WTC11 (cell line): ENCODE measurements around the gene PRKN. TPM values are rescaled to one million over a fixed set of nuclear protein-coding genes. Genes with fewer than 3 reads are reported as not detected.

Experiments
- ATAC-seq: fragments of 200-7000 bp; cut with Tn5 transposase; 2 replicates; pipeline ENCODE4 v1.10.0; 2021; ENCODE audit warnings: mild to moderate bottlenecking, moderate library complexity
- CTCF ChIA-PET: fragments of 300-600 bp; sonication (Branson Sonifier 250); formaldehyde crosslinking; loops from one replicate; lab custom pipeline; 2021; ENCODE audit warnings: antibody characterized with exemption; lab: Charles Lee
- POLR2A ChIA-PET: fragments of 350-600 bp; sonication (Branson Sonifier 250); formaldehyde crosslinking; loops from one replicate; lab custom pipeline; 2021; ENCODE audit warnings: antibody characterized with exemption; lab: Charles Lee
- DNase-seq: peaks from one replicate; pipeline ENCODE4 v3.0.0; 2021; ENCODE audit warnings: low spot score
- H3K27ac Mint-ChIP-seq: 2 replicates; pipeline ENCODE4 v1.8.0; 2021; ENCODE audit warnings: mixed read lengths
- H3K27me3 Mint-ChIP-seq: 2 replicates; pipeline ENCODE4 v1.8.0; 2021; ENCODE audit warnings: low read depth, mild to moderate bottlenecking, moderate library complexity, mixed read lengths
- H3K36me3 Mint-ChIP-seq: 2 replicates; pipeline ENCODE4 v1.8.0; 2021; ENCODE audit warnings: mixed read lengths
- H3K4me1 Mint-ChIP-seq: 2 replicates; pipeline ENCODE4 v1.8.0; 2022; ENCODE audit warnings: mixed read lengths
- H3K4me3 Mint-ChIP-seq: 2 replicates; pipeline ENCODE4 v1.8.0; 2021; ENCODE audit warnings: mild to moderate bottlenecking, moderate library complexity, mixed read lengths
- H3K9me3 Mint-ChIP-seq: 2 replicates; pipeline ENCODE4 v1.8.0; 2021; ENCODE audit warnings: mixed read lengths
- AFF4 ChIP-seq: sonication (generic); formaldehyde crosslinking; IDR thresholded peaks from 2 replicates; pipeline ENCODE4 v1.8.1; 2023; ENCODE audit warnings: mild to moderate bottlenecking, missing genetic modification reagents, borderline replicate concordance
- ATF1 ChIP-seq: sonication (generic); formaldehyde crosslinking; IDR thresholded peaks from 2 replicates; pipeline ENCODE4 v1.8.1; 2023; ENCODE audit warnings: mild to moderate bottlenecking, moderate library complexity, missing genetic modification reagents
- CBFB ChIP-seq: sonication (generic); formaldehyde crosslinking; IDR thresholded peaks from 2 replicates; pipeline ENCODE4 v1.8.1; 2022; ENCODE audit warnings: mild to moderate bottlenecking, low read depth, missing genetic modification reagents
- CREB1 ChIP-seq: sonication (generic); formaldehyde crosslinking; IDR thresholded peaks from 2 replicates; pipeline ENCODE4 v1.8.0; 2023; ENCODE audit warnings: mild to moderate bottlenecking, missing genetic modification reagents
- GRHL2 ChIP-seq: fragments of 250-450 bp; sonication (Bioruptor Pico); IDR thresholded peaks from 2 replicates; pipeline ENCODE4 v1.8.0; 2022; ENCODE audit warnings: mild to moderate bottlenecking, moderate library complexity; ENCODE audit not compliant: insufficient replicate concordance, severe bottlenecking
- HMGA2 ChIP-seq: fragments of 250-450 bp; sonication (Bioruptor Pico); IDR thresholded peaks from 2 replicates; pipeline ENCODE4 v1.4.0; 2021; ENCODE audit warnings: mild to moderate bottlenecking, moderate library complexity
- HMGXB4 ChIP-seq: sonication (generic); formaldehyde crosslinking; IDR thresholded peaks from 2 replicates; pipeline ENCODE4 v1.8.1; 2023; ENCODE audit warnings: mild to moderate bottlenecking, moderate library complexity, missing genetic modification reagents
- JUN ChIP-seq: sonication (generic); formaldehyde crosslinking; IDR thresholded peaks from 2 replicates; pipeline ENCODE4 v1.8.0; 2023; ENCODE audit warnings: mild to moderate bottlenecking, missing genetic modification reagents
- NFATC4 ChIP-seq: fragments of 250-450 bp; sonication (Bioruptor Pico); IDR thresholded peaks from 2 replicates; pipeline ENCODE4 v1.9.0; 2021; ENCODE audit warnings: mild to moderate bottlenecking
- RELA ChIP-seq: sonication (generic); formaldehyde crosslinking; IDR thresholded peaks from 2 replicates; pipeline ENCODE4 v1.8.1; 2022; ENCODE audit warnings: missing genetic modification reagents, mild to moderate bottlenecking, borderline replicate concordance
- SMAD3 ChIP-seq: sonication (generic); formaldehyde crosslinking; IDR thresholded peaks from 2 replicates; pipeline ENCODE4 v1.8.0; 2022; ENCODE audit warnings: missing genetic modification reagents, mild to moderate bottlenecking, borderline replicate concordance
- SOX15 ChIP-seq: fragments of 250-450 bp; sonication (Bioruptor Pico); IDR thresholded peaks from 2 replicates; pipeline ENCODE4 v1.9.0; 2021; ENCODE audit warnings: mild to moderate bottlenecking
- TEAD1 ChIP-seq: sonication (generic); formaldehyde crosslinking; IDR thresholded peaks from 2 replicates; pipeline ENCODE4 v1.8.0; 2022; ENCODE audit warnings: mild to moderate bottlenecking, missing genetic modification reagents
- TEAD4 ChIP-seq: sonication (generic); formaldehyde crosslinking; IDR thresholded peaks from 2 replicates; pipeline ENCODE4 v1.8.0; 2022; ENCODE audit warnings: mild to moderate bottlenecking, missing genetic modification reagents
- USF2 ChIP-seq: sonication (generic); formaldehyde crosslinking; IDR thresholded peaks from 2 replicates; pipeline ENCODE4 v1.8.1; 2023; ENCODE audit warnings: mild to moderate bottlenecking, missing genetic modification reagents, moderate library complexity
- ZNF219 ChIP-seq: sonication (generic); formaldehyde crosslinking; IDR thresholded peaks from 2 replicates; pipeline ENCODE4 v1.8.0; 2023; ENCODE audit warnings: missing genetic modification reagents, mild to moderate bottlenecking, borderline replicate concordance
- ZNF317 ChIP-seq: sonication (generic); formaldehyde crosslinking; IDR thresholded peaks from 2 replicates; pipeline ENCODE4 v1.8.1; 2023; ENCODE audit warnings: low read depth, mild to moderate bottlenecking, moderate library complexity, missing genetic modification reagents, borderline replicate concordance
- total RNA-seq: library from RNA; stranded (reverse); gene quantifications from 3 replicates; pipeline ENCODE4 v1.2.3, GENCODE V29; 2021
- TF ChIP-seq, protein P1 (sequence below): sonication (generic); formaldehyde crosslinking; IDR thresholded peaks from 2 replicates; pipeline ENCODE4 v1.8.1; 2023; ENCODE audit warnings: mild to moderate bottlenecking, missing genetic modification reagents, moderate library complexity
- TF ChIP-seq, protein P2 (sequence below): sonication (generic); formaldehyde crosslinking; IDR thresholded peaks from 2 replicates; pipeline ENCODE4 v1.8.1; 2023; ENCODE audit warnings: mild to moderate bottlenecking, missing genetic modification reagents
- TF ChIP-seq, protein P3 (sequence below): fragments of 250-450 bp; sonication (Bioruptor Pico); IDR thresholded peaks from 2 replicates; pipeline ENCODE4 v1.8.0; 2021; ENCODE audit warnings: mild to moderate bottlenecking

PRKN gene
- total RNA-seq, 1 experiment from 2014 or later = 0.59 TPM

- ATAC-seq (no peak), DNase-seq (no peak)
- H3K27me3 Mint-ChIP-seq = no peaks in the 10 kb centered on the region
- peaks cover 9% of the 10 kb centered on the region for H3K4me1 Mint-ChIP-seq
- CTCF ChIA-PET = no interaction called here
- H3K36me3 Mint-ChIP-seq = no peaks in the 10 kb centered on the region
- H3K9me3 Mint-ChIP-seq = no peaks in the 10 kb centered on the region
- TF ChIP-seq, protein P1, sequence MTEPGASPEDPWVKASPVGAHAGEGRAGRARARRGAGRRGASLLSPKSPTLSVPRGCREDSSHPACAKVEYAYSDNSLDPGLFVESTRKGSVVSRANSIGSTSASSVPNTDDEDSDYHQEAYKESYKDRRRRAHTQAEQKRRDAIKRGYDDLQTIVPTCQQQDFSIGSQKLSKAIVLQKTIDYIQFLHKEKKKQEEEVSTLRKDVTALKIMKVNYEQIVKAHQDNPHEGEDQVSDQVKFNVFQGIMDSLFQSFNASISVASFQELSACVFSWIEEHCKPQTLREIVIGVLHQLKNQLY (CRISPR knock-in tag) = no peak
- H3K27ac Mint-ChIP-seq = no peak overlapping the region
- POLR2A ChIA-PET = no interaction called here
- no peak overlapping the region for H3K4me3 Mint-ChIP-seq
Measured at GRCh38 chr6:162260027-162260426, 467.5 kb downstream of the PRKN start.

DNA sequence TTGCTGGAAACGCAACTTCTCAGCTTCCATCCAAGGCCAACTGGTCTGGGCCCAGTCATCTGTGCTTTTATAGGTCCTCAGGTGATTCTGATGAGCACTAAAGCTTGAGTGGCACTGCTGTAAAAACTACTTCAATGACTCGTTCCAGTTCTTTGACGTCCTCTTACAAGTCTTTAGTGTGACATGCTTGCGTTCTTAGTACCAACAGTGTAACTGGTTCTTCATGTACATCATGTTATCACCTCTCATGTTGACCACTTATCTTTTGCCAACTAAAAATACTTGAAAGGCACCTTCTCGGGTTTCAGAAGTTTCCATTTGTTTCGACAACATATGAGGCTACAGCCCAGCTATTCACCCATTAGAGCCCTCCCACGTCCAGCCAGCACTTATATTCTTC lies 468.9 kb downstream of the PRKN start:
- no peak overlapping the region for H3K27ac Mint-ChIP-seq
- ATAC-seq = no peak
- H3K4me1 Mint-ChIP-seq = no peaks in the 10 kb centered on the region
- CTCF ChIA-PET = no interaction called here
- TF ChIP-seq CREB1 (CRISPR knock-in tag) = no peak
- no peak for TF ChIP-seq ZNF219 (CRISPR knock-in tag)
- no peak for TF ChIP-seq GRHL2 (CRISPR knock-in tag)
- TF ChIP-seq NFATC4 (CRISPR knock-in tag) = no peak
- TF ChIP-seq, protein P2, sequence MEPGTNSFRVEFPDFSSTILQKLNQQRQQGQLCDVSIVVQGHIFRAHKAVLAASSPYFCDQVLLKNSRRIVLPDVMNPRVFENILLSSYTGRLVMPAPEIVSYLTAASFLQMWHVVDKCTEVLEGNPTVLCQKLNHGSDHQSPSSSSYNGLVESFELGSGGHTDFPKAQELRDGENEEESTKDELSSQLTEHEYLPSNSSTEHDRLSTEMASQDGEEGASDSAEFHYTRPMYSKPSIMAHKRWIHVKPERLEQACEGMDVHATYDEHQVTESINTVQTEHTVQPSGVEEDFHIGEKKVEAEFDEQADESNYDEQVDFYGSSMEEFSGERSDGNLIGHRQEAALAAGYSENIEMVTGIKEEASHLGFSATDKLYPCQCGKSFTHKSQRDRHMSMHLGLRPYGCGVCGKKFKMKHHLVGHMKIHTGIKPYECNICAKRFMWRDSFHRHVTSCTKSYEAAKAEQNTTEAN (CRISPR knock-in tag) = no peak
- TF ChIP-seq ATF1 = no peak
- TF ChIP-seq AFF4 (CRISPR knock-in tag) = no peak
- no peak for TF ChIP-seq TEAD1 (CRISPR knock-in tag)
- no peak for TF ChIP-seq USF2 (CRISPR knock-in tag)
- no peak for TF ChIP-seq JUN (CRISPR knock-in tag)
- TF ChIP-seq ZNF317 (CRISPR knock-in tag) = no peak
- no peak for TF ChIP-seq HMGXB4
- no peak for TF ChIP-seq HMGA2
- TF ChIP-seq TEAD4 (CRISPR knock-in tag) = no peak
- TF ChIP-seq CBFB (CRISPR knock-in tag) = no peak
- no peak for TF ChIP-seq RELA
- TF ChIP-seq, protein P3, sequence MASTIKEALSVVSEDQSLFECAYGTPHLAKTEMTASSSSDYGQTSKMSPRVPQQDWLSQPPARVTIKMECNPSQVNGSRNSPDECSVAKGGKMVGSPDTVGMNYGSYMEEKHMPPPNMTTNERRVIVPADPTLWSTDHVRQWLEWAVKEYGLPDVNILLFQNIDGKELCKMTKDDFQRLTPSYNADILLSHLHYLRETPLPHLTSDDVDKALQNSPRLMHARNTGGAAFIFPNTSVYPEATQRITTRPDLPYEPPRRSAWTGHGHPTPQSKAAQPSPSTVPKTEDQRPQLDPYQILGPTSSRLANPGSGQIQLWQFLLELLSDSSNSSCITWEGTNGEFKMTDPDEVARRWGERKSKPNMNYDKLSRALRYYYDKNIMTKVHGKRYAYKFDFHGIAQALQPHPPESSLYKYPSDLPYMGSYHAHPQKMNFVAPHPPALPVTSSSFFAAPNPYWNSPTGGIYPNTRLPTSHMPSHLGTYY (CRISPR knock-in tag) = no peak
- TF ChIP-seq SMAD3 (CRISPR knock-in tag) = no peak
- no peak for TF ChIP-seq SOX15 (CRISPR knock-in tag)
- H3K9me3 Mint-ChIP-seq = no peaks in the 10 kb centered on the region
- POLR2A ChIA-PET = no interaction called here
- no peak for DNase-seq
- no peaks in the 10 kb centered on the region for H3K36me3 Mint-ChIP-seq
- no peaks in the 10 kb centered on the region for H3K27me3 Mint-ChIP-seq
- no peak overlapping the region for H3K4me3 Mint-ChIP-seq
